H9 (cell line): ENCODE data around the gene IFNA21. TPM values are rescaled to one million over a fixed set of nuclear protein-coding genes. Genes with fewer than 3 reads are reported as not detected.

Experiments
- DNase-seq: peaks from one replicate; pipeline ENCODE4 v3.0.0-alpha.2; 2017
- H2AFZ ChIP-seq: one replicate; pipeline ENCODE4 v1.6.1; 2013; ENCODE audit warnings: mild to moderate bottlenecking, low read length, control low read depth, moderate library complexity
- H2AK5ac ChIP-seq: 2 replicates; pipeline ENCODE4 v1.6.1; 2013; ENCODE audit warnings: low read length, control low read depth, mixed read lengths; ENCODE audit not compliant: insufficient read length
- H2BK120ac ChIP-seq: one replicate; pipeline ENCODE4 v1.6.1; 2013; ENCODE audit warnings: low read depth, mild to moderate bottlenecking, low read length, control low read depth, inconsistent platforms; ENCODE audit not compliant: poor library complexity, severe bottlenecking
- H2BK12ac ChIP-seq: 2 replicates; pipeline ENCODE4 v1.6.1; 2013; ENCODE audit warnings: low read length, control low read depth, mixed read lengths, low read depth; ENCODE audit not compliant: insufficient read length
- H2BK15ac ChIP-seq: 2 replicates; pipeline ENCODE4 v1.6.1; 2013; ENCODE audit warnings: low read depth, low read length, control low read depth
- H2BK20ac ChIP-seq: one replicate; pipeline ENCODE4 v1.6.1; 2013; ENCODE audit warnings: low read depth, mild to moderate bottlenecking, low read length, control low read depth, inconsistent platforms; ENCODE audit not compliant: poor library complexity, severe bottlenecking
- H2BK5ac ChIP-seq: 2 replicates; pipeline ENCODE4 v1.6.1; 2013; ENCODE audit warnings: low read length, control low read depth, mixed read lengths; ENCODE audit not compliant: insufficient read length
- H3K14ac ChIP-seq: 2 replicates; pipeline ENCODE4 v1.6.1; 2013; ENCODE audit warnings: low read length, control low read depth; ENCODE audit not compliant: insufficient read depth
- H3K18ac ChIP-seq: 2 replicates; pipeline ENCODE4 v1.6.1; 2013; ENCODE audit warnings: low read depth, mild to moderate bottlenecking, mixed read lengths, low read length, control low read depth; ENCODE audit not compliant: insufficient read length
- H3K23ac ChIP-seq: 2 replicates; pipeline ENCODE4 v1.6.1; 2013; ENCODE audit warnings: low read length, control low read depth, mixed read lengths, low read depth; ENCODE audit not compliant: insufficient read length
- H3K23me2 ChIP-seq: 2 replicates; pipeline ENCODE4 v1.6.1; 2013; ENCODE audit warnings: low read depth, mild to moderate bottlenecking, mixed read lengths, low read length, control low read depth; ENCODE audit not compliant: insufficient read length, poor library complexity, severe bottlenecking
- H3K27ac ChIP-seq: 2 replicates; pipeline ENCODE4 v1.5.1; 2013; ENCODE audit warnings: low read length, control low read depth, mixed read lengths, low read depth; ENCODE audit not compliant: insufficient read length
- H3K27me3 ChIP-seq: 2 replicates; pipeline ENCODE4 v1.6.1; 2013; ENCODE audit warnings: low read length, control low read depth, inconsistent platforms; ENCODE audit not compliant: insufficient read depth
- H3K4ac ChIP-seq: 2 replicates; pipeline ENCODE4 v1.6.1; 2013; ENCODE audit warnings: low read depth, mild to moderate bottlenecking, control low read depth, inconsistent platforms, low read length, moderate library complexity
- H3K4me1 ChIP-seq: 2 replicates; pipeline ENCODE4 v1.6.1; 2013; ENCODE audit warnings: low read length, control low read depth, inconsistent platforms; ENCODE audit not compliant: insufficient read depth
- H3K4me2 ChIP-seq: 2 replicates; pipeline ENCODE4 v1.6.1; 2013; ENCODE audit warnings: low read length, control low read depth, mixed read lengths; ENCODE audit not compliant: insufficient read length, insufficient read depth
- H3K56ac ChIP-seq: 2 replicates; pipeline ENCODE4 v1.6.1; 2013; ENCODE audit warnings: low read depth, mild to moderate bottlenecking, mixed read lengths, low read length, control low read depth; ENCODE audit not compliant: insufficient read length
- H3K79me1 ChIP-seq: 2 replicates; pipeline ENCODE4 v1.6.1; 2013; ENCODE audit warnings: low read depth, mild to moderate bottlenecking, moderate library complexity, low read length, control low read depth, inconsistent platforms; ENCODE audit not compliant: insufficient read depth, poor library complexity, severe bottlenecking
- H3K79me2 ChIP-seq: 2 replicates; pipeline ENCODE4 v1.6.1; 2013; ENCODE audit warnings: low read length, control low read depth, inconsistent platforms; ENCODE audit not compliant: insufficient read depth
- H3K9ac ChIP-seq: 2 replicates; pipeline ENCODE4 v1.6.1; 2013; ENCODE audit warnings: low read length, control low read depth, mixed read lengths; ENCODE audit not compliant: insufficient read length; ENCODE audit errors: extremely low read depth
- H3K9me3 ChIP-seq: one replicate; pipeline ENCODE4 v1.6.1; 2013; ENCODE audit warnings: low read depth, low read length, inconsistent platforms; ENCODE audit not compliant: control insufficient read depth
- H3T11ph ChIP-seq: one replicate; pipeline ENCODE4 v1.6.1; 2013; ENCODE audit warnings: mild to moderate bottlenecking, low read length, control low read depth, inconsistent platforms
- H4K20me1 ChIP-seq: one replicate; pipeline ENCODE4 v1.6.1; 2013; ENCODE audit not compliant: control insufficient read depth, insufficient read length, insufficient read depth
- H4K5ac ChIP-seq: 2 replicates; pipeline ENCODE4 v1.6.1; 2013; ENCODE audit warnings: low read depth, mild to moderate bottlenecking, mixed read lengths, low read length, control low read depth; ENCODE audit not compliant: insufficient read length
- H4K8ac ChIP-seq: replicated peaks from 2 replicates; pipeline ENCODE4 v1.6.1; 2013; ENCODE audit warnings: low read length, control low read depth, mixed read lengths, low read depth; ENCODE audit not compliant: insufficient read length
- H4K91ac ChIP-seq: 2 replicates; pipeline ENCODE4 v1.6.1; 2013; ENCODE audit warnings: low read depth, mild to moderate bottlenecking, moderate library complexity, mixed read lengths, low read length, control low read depth; ENCODE audit not compliant: insufficient read length
- H3K27ac Mint-ChIP-seq, 3 experiments: 2 replicates in 2 of 3; 3 replicates in 1 of 3; pipeline ENCODE4 v1.8.0; 2020 to 2021; ENCODE audit warnings: mixed read lengths in 3 of 3, mild to moderate bottlenecking in 1 of 3, moderate library complexity in 1 of 3
- H3K27me3 Mint-ChIP-seq: 2 replicates; pipeline ENCODE4 v1.8.0; 2021; ENCODE audit warnings: low read depth, mild to moderate bottlenecking, moderate library complexity, mixed read lengths
- H3K36me3 Mint-ChIP-seq, 3 experiments: 2 replicates in 2 of 3; 3 replicates in 1 of 3; pipeline ENCODE4 v1.8.0; 2020 to 2021; ENCODE audit warnings: low read depth in 3 of 3, mixed read lengths in 3 of 3; ENCODE audit not compliant: insufficient read depth in 1 of 3
- H3K4me1 Mint-ChIP-seq, 2 experiments: 2 replicates each; pipeline ENCODE4 v1.8.0; 2020; ENCODE audit warnings: mixed read lengths in 2 of 2
- H3K4me3 Mint-ChIP-seq, 2 experiments: 2 replicates in 1 of 2; 3 replicates in 1 of 2; pipeline ENCODE4 v1.8.0; 2020 to 2021; ENCODE audit warnings: mild to moderate bottlenecking in 2 of 2, mixed read lengths in 2 of 2, moderate library complexity in 1 of 2
- H3K9me3 Mint-ChIP-seq, 2 experiments: 2 replicates in 1 of 2; 3 replicates in 1 of 2; pipeline ENCODE4 v1.8.0; 2020; ENCODE audit warnings: mild to moderate bottlenecking in 2 of 2, mixed read lengths in 2 of 2, moderate library complexity in 1 of 2
- WGBS: extraction: QIAGEN DNeasy Blood & Tissue Kit; methylation state at CpG from one replicate; pipeline ENCODE4 v1.1.7; 2013; ENCODE audit warnings: missing lambda C conversion rate, low lambda C conversion rate, mixed read lengths; ENCODE audit not compliant: insufficient read length; ENCODE audit errors: extremely low coverage; 5-methylcytosine and 5-hydroxymethylcytosine counted together
- total RNA-seq: library from RNA; stranded (reverse); gene quantifications from 2 replicates; pipeline ENCODE4 v1.2.1, GENCODE V29; 2021
- TF ChIP-seq, protein P1 (sequence below): fragments of 200-600 bp; sonication (generic); conservative IDR thresholded peaks from 3 replicates; pipeline ENCODE4 v1.8.0; 2021; ENCODE audit warnings: antibody characterized with exemption, mild to moderate bottlenecking

The IFNA21 gene
- total RNA-seq, 1 experiment from 2014 or later, result not detected

DNA sequence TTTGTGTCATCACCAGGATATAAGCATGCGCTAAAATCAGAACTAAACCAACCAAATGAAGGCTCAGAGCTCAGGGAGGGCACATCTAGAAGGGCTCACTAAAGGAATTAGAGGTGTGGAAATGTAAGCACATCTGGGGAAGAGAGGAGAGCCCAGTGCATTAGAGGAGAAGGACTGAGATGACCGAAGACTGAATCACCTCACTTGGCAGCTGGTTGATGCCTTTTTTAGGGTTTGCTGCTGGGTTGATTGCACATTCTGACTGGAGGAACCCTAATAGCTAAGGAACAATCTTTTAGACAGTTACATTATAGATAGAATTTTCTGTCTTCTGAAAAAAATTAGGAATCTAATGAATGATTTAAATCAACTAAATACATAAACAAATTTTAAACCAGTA, 8.2 kb upstream of the IFNA21 start:
- no CpG with 5 or more reads among the region's 2 CpGs for WGBS
- Histone ChIP-seq H3K79me2 (no peaks in the 10 kb centered on the region), H3K56ac (no peak overlapping the region), H2AK5ac (no peak overlapping the region), H4K8ac (no peak overlapping the region), H3K27me3 (no peaks in the 10 kb centered on the region), H3K9me3 (no peaks in the 10 kb centered on the region), H2BK20ac (no peak overlapping the region), H4K5ac (no peak overlapping the region), H3K23ac (no peak overlapping the region), H3K79me1 (no peaks in the 10 kb centered on the region), H2BK12ac (no peak overlapping the region), H2BK15ac (no peak overlapping the region), H3K4ac (no peak overlapping the region), H2BK5ac (no peak overlapping the region), H3K23me2 (no peaks in the 10 kb centered on the region), H4K20me1 (no peaks in the 10 kb centered on the region), H2AFZ (no peak overlapping the region), H3K18ac (no peak overlapping the region), H3K9ac (no peak overlapping the region), H3K14ac (no peak overlapping the region), H3K4me1 (no peaks in the 10 kb centered on the region), H4K91ac (no peak overlapping the region), H3K4me2 (no peak overlapping the region), H2BK120ac (no peak overlapping the region), H3K27ac (no peak overlapping the region), H3T11ph (no peak overlapping the region)
- Mint-ChIP-seq H3K27me3 (peaks cover 4% of the 10 kb centered on the region), H3K4me1 (no peaks in the 10 kb centered on the region), H3K27ac (no peak overlapping the region), H3K9me3 (no peaks in the 10 kb centered on the region), H3K36me3 (no peaks in the 10 kb centered on the region), H3K4me3 (no peak overlapping the region)
- no peak for DNase-seq
- TF ChIP-seq, protein P1, sequence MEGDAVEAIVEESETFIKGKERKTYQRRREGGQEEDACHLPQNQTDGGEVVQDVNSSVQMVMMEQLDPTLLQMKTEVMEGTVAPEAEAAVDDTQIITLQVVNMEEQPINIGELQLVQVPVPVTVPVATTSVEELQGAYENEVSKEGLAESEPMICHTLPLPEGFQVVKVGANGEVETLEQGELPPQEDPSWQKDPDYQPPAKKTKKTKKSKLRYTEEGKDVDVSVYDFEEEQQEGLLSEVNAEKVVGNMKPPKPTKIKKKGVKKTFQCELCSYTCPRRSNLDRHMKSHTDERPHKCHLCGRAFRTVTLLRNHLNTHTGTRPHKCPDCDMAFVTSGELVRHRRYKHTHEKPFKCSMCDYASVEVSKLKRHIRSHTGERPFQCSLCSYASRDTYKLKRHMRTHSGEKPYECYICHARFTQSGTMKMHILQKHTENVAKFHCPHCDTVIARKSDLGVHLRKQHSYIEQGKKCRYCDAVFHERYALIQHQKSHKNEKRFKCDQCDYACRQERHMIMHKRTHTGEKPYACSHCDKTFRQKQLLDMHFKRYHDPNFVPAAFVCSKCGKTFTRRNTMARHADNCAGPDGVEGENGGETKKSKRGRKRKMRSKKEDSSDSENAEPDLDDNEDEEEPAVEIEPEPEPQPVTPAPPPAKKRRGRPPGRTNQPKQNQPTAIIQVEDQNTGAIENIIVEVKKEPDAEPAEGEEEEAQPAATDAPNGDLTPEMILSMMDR, result no peak
